Endodermal cell (in vitro differentiated cells): ENCODE results near the gene PMM2. TPM values are rescaled to one million over a fixed set of nuclear protein-coding genes. Genes with fewer than 3 reads are reported as not detected.

Experiments
- DNase-seq: peaks from one replicate; pipeline ENCODE4 v3.0.0-alpha.2; 2017
- H3K27ac ChIP-seq: 2 replicates; pipeline ENCODE4 v1.5.1; 2013; ENCODE audit warnings: mild to moderate bottlenecking, low read depth, low read length, moderate library complexity
- H3K27me3 ChIP-seq: 2 replicates; pipeline ENCODE4 v1.6.1; 2013; ENCODE audit warnings: mild to moderate bottlenecking, low read length, moderate library complexity; ENCODE audit not compliant: insufficient read depth, control insufficient read depth, poor library complexity, severe bottlenecking
- H3K36me3 ChIP-seq: 2 replicates; pipeline ENCODE4 v1.7.0; 2013; ENCODE audit warnings: mild to moderate bottlenecking, low read length, moderate library complexity; ENCODE audit not compliant: control insufficient read depth, insufficient read depth
- H3K4me1 ChIP-seq: one replicate; pipeline ENCODE4 v1.7.0; 2013; ENCODE audit warnings: low read length; ENCODE audit not compliant: control insufficient read depth, insufficient read depth
- H3K4me3 ChIP-seq: 2 replicates; pipeline ENCODE4 v1.5.1; 2013; ENCODE audit warnings: mild to moderate bottlenecking, low read length, moderate library complexity
- H3K9ac ChIP-seq: 2 replicates; pipeline ENCODE4 v1.6.1; 2013; ENCODE audit warnings: mild to moderate bottlenecking, low read length, moderate library complexity; ENCODE audit not compliant: poor library complexity, severe bottlenecking; ENCODE audit errors: extremely low read depth
- H3K9me3 ChIP-seq: 2 replicates; pipeline ENCODE4 v1.6.1; 2013; ENCODE audit warnings: mild to moderate bottlenecking, low read length, moderate library complexity; ENCODE audit not compliant: control insufficient read depth
- H3K27ac Mint-ChIP-seq: 2 replicates; pipeline ENCODE4 v1.8.0; 2020; ENCODE audit warnings: mixed read lengths
- H3K27me3 Mint-ChIP-seq: 2 replicates; pipeline ENCODE4 v1.8.0; 2021; ENCODE audit warnings: mild to moderate bottlenecking, mixed read lengths; ENCODE audit not compliant: insufficient read depth
- H3K36me3 Mint-ChIP-seq: 2 replicates; pipeline ENCODE4 v1.8.0; 2020; ENCODE audit warnings: low read depth, mixed read lengths
- H3K4me1 Mint-ChIP-seq: 2 replicates; pipeline ENCODE4 v1.8.0; 2020; ENCODE audit warnings: mixed read lengths
- H3K4me3 Mint-ChIP-seq: 2 replicates; pipeline ENCODE4 v1.8.0; 2020; ENCODE audit warnings: mild to moderate bottlenecking, moderate library complexity, mixed read lengths
- H3K9me3 Mint-ChIP-seq: 2 replicates; pipeline ENCODE4 v1.8.0; 2020; ENCODE audit warnings: mild to moderate bottlenecking, mixed read lengths
- CTCF ChIP-seq: fragments of 200-600 bp; sonication (generic); conservative IDR thresholded peaks from 2 replicates; pipeline ENCODE4 v1.5.0; 2021; ENCODE audit warnings: antibody characterized with exemption, mild to moderate bottlenecking
- WGBS, 2 experiments: methylation state at CpG; one replicate each; pipeline versions ENCODE4 v1.1.5 to v1.1.7; 2013; ENCODE audit warnings: missing lambda C conversion rate in 2 of 2, mixed read lengths in 1 of 2; ENCODE audit not compliant: insufficient coverage in 1 of 2, insufficient read length in 1 of 2; 5-methylcytosine and 5-hydroxymethylcytosine counted together
- total RNA-seq, 2 donors: library from RNA; stranded (reverse); fragmentation: NEBNext Ultra II Directional in 1 of 2; extraction: Animal tissue kit (Norgen Biotek cat#: 25700) in 1 of 2; gene quantifications; 2 replicates in 1 of 2; 3 replicates in 1 of 2; pipeline ENCODE4 v1.2.1, GENCODE V29; 2021

PMM2 gene
- total RNA-seq, 2 donors from 2014 or later = 47.6 to 48.2 TPM

DNA sequence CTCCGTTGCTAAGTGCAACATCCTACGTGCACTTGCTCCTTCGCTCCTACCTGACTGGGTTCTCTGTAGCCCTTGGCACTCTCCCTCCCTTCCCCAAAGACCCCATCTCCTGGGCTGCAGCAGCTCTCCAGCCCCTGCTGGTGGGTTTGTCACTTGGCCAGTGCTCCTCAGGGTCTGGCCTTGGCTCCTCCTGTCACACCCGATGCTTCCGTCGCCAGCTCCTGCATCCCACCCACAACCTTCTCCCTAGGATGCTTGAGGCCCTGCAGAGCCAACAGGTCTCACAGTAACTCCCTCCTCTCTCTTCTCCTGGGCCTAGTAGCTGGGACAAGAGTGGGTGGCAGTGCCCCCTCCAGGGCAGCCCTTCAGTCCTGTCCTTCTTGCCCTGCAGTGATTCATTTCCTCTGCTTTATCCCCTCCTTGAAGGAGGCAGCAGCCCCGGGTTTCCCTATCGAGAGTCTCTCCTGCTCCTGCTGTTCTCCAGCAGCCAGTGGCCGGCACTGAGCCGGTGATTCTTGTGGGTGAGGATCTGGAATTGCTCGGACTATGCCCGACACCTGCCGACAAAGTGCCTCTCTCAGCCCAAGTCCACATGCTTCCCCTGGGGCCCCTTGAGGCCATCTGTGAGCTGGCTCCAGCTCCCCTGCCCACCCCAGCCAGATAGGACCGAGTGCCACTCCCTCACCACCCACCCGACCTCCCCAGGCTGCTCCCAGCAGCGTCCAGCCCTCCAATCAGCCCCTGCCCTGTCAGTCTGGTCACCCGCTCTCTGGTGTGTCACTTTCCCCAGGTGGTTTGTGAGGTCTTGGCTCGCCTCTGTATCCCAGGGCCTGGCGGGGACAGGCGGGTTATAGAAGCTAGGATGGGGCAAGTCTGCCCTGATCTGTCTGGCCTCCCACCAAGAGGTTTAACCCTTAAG lies 88.3 kb downstream of the PMM2 start:
- Histone ChIP-seq H3K36me3 (peaks cover 14% of the 10 kb centered on the region), H3K9ac (no peak overlapping the region), H3K27me3 (no peaks in the 10 kb centered on the region), H3K27ac (no peak overlapping the region), H3K9me3 (no peaks in the 10 kb centered on the region), H3K4me1 (no peaks in the 10 kb centered on the region), H3K4me3 (no peak overlapping the region)
- peak; percentile 76 for DNase-seq
- Mint-ChIP-seq H3K27ac (peak overlapping the region; percentile 48), H3K27me3 (no peaks in the 10 kb centered on the region), H3K36me3 (peaks cover 17% of the 10 kb centered on the region), H3K4me1 (no peaks in the 10 kb centered on the region), H3K4me3 (no peak overlapping the region), H3K9me3 (no peaks in the 10 kb centered on the region)
- 49 to 67% methylated on average over 10 to 20 of the region's 20 CpGs for WGBS, 2 experiments
- TF ChIP-seq CTCF = peak; percentile 61

DNA sequence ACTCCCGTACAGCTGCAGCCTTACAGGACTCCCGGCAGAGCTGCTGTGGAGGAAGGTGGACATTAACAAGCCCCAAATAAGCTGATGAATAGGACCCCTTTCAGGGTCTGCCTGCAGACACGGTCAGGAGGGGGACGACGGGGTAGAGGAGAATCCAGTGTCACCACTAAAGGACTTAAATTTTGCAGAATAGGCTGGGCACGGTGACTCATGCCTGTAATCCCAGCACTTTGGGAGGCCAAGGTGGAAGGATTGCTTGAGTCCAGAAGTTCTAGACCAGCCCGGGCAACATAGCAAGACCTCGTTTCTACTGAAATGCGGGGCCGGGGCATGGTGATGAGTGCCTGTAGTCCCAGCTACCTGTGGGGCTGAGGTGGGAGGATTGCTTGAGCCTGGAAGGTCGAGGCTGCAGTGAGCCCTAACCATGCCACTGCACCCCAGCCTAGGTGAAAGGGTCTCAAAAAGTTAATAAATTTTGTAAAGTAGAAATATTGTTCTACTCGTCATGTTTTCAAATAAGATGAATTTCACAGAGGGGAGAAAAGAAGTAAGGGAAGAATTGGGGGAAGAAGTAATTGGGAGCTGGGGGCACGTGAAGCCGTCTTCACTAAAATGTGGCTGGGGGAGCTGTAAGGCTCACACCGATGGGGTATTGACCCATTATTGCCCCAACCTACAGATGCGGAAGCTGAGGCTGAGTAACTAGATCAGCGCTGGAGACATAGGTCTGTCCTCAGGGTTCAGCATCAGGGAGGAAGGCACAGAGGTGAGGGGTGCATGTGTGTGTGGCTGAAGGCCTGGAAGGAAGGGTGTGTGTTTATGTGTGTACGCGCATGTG lies 89.2 kb downstream of the PMM2 start:
- Histone ChIP-seq H3K27me3 (no peaks in the 10 kb centered on the region), H3K9me3 (no peaks in the 10 kb centered on the region), H3K4me1 (no peaks in the 10 kb centered on the region), H3K36me3 (peaks cover 22% of the 10 kb centered on the region), H3K9ac (no peak overlapping the region), H3K4me3 (no peak overlapping the region), H3K27ac (no peak overlapping the region)
- H3K27me3 Mint-ChIP-seq = no peaks in the 10 kb centered on the region
- no peaks in the 10 kb centered on the region for H3K4me1 Mint-ChIP-seq
- H3K27ac Mint-ChIP-seq = no peak overlapping the region
- H3K36me3 Mint-ChIP-seq = peaks cover 26% of the 10 kb centered on the region
- WGBS, 2 experiments = 84 to 86% methylated on average over 16 to 19 of the region's 19 CpGs
- no peak for TF ChIP-seq CTCF
- no peaks in the 10 kb centered on the region for H3K9me3 Mint-ChIP-seq
- DNase-seq = no peak
- H3K4me3 Mint-ChIP-seq = no peak overlapping the region

DNA sequence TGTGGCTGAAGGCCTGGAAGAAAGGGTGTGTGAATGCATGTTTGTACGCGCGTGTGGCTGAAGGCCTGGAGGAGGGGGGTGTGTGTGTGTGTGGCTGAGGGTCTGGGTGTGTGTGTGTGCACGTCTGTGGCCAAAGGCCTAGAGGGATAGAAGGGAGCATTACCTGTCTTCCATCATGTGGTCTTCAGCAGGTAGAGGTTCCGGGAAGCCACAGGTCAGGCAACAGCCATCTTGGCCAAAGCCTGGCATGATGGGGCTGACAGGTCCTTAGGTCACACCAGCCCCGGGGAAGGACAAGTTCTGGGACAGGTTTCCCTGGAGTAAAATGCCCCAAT lies 89.8 kb downstream of the PMM2 start:
- Mint-ChIP-seq H3K27me3 (no peaks in the 10 kb centered on the region), H3K9me3 (no peaks in the 10 kb centered on the region), H3K4me1 (no peaks in the 10 kb centered on the region), H3K27ac (no peak overlapping the region), H3K4me3 (no peak overlapping the region), H3K36me3 (peaks cover 32% of the 10 kb centered on the region)
- Histone ChIP-seq H3K36me3 (peaks cover 28% of the 10 kb centered on the region), H3K4me1 (no peaks in the 10 kb centered on the region), H3K4me3 (no peak overlapping the region), H3K9me3 (no peaks in the 10 kb centered on the region), H3K9ac (no peak overlapping the region), H3K27ac (no peak overlapping the region), H3K27me3 (no peaks in the 10 kb centered on the region)
- DNase-seq = peak; percentile 47
- 87 to 97% methylated on average over 5 to 6 of the region's 6 CpGs for WGBS, 2 experiments
- TF ChIP-seq CTCF = no peak
